ENCODE data around the gene MGMT. TPM values are rescaled to one million over a fixed set of nuclear protein-coding genes. Genes with fewer than 3 reads are reported as not detected.

The MGMT gene
- total RNA-seq, 1 donor from 2014 or later: 13.6 TPM

DNA sequence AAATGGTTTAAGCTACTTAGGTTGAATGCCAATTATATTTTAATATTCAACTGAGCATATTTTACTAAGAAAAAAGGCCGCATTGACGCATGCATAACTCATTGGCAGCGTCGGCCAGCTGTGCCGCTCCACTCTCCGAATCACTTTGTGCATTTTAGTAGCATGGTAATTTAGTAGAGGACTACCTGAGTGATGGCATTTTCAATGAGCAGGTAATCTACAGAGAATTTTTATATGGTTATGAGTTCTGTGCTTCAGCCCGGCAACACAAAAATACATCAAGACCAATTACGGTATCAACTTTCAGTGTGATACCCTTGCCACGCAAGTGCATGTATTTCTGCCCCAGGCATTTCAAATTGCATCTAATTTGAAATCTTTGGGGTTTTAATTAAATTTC is 249.8 kb downstream of the MGMT start:
- Mint-ChIP-seq H3K27ac (no peak overlapping the region), H3K4me3 (ENCODE audit: low read depth) (no peak overlapping the region), H3K36me3 (ENCODE audit: insufficient read depth) (peaks cover 2% of the 10 kb centered on the region), H3K4me1 (ENCODE audit: low read depth) (no peaks in the 10 kb centered on the region), H3K27me3 (peaks cover 20% of the 10 kb centered on the region), H3K9me3 (ENCODE audit: low read depth) (peaks cover 3% of the 10 kb centered on the region)
- TF ChIP-seq, protein P1, sequence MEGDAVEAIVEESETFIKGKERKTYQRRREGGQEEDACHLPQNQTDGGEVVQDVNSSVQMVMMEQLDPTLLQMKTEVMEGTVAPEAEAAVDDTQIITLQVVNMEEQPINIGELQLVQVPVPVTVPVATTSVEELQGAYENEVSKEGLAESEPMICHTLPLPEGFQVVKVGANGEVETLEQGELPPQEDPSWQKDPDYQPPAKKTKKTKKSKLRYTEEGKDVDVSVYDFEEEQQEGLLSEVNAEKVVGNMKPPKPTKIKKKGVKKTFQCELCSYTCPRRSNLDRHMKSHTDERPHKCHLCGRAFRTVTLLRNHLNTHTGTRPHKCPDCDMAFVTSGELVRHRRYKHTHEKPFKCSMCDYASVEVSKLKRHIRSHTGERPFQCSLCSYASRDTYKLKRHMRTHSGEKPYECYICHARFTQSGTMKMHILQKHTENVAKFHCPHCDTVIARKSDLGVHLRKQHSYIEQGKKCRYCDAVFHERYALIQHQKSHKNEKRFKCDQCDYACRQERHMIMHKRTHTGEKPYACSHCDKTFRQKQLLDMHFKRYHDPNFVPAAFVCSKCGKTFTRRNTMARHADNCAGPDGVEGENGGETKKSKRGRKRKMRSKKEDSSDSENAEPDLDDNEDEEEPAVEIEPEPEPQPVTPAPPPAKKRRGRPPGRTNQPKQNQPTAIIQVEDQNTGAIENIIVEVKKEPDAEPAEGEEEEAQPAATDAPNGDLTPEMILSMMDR (IDR thresholded peaks at IDR 0.05; ENCODE audit: unreplicated experiment): no peak
- no peak for DNase-seq (ENCODE audit: low spot score, unreplicated experiment)

DNA sequence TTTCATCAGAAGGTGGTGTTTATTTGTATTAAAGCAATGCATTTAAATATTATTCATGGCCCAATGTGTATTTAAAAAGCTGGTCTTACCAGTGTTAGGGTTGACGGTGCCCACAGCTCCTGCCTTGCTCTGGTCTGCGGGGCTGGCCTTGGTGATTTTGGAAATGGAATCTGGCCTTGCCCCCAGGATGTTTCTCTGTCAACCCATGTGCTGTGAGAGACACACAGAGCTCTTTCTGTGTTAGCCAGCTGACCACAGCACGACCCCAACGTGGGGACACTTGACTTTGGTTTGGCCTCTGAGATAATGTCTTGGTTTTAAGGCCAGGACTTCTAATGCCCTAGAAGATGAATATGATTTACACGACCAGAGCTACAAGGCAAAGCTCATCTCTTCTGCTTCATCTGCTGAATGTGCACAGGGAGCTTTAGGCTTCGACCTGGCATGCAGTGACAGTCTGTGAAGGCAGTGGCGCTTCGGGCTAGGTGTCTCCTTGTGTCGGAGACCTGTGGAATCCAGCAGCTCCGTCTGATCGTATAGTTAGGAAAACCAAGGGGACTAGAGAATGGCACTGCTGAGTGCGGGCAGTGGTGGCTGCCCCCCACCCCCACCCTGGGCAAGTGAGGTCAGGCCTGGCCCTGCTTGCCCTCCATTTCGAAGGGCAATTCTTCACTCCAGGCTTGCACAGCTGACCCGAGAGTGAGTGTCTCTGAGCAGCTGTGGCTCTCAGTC is 250.9 kb downstream of the MGMT start:
- no peak overlapping the region for H3K27ac Mint-ChIP-seq

DNA sequence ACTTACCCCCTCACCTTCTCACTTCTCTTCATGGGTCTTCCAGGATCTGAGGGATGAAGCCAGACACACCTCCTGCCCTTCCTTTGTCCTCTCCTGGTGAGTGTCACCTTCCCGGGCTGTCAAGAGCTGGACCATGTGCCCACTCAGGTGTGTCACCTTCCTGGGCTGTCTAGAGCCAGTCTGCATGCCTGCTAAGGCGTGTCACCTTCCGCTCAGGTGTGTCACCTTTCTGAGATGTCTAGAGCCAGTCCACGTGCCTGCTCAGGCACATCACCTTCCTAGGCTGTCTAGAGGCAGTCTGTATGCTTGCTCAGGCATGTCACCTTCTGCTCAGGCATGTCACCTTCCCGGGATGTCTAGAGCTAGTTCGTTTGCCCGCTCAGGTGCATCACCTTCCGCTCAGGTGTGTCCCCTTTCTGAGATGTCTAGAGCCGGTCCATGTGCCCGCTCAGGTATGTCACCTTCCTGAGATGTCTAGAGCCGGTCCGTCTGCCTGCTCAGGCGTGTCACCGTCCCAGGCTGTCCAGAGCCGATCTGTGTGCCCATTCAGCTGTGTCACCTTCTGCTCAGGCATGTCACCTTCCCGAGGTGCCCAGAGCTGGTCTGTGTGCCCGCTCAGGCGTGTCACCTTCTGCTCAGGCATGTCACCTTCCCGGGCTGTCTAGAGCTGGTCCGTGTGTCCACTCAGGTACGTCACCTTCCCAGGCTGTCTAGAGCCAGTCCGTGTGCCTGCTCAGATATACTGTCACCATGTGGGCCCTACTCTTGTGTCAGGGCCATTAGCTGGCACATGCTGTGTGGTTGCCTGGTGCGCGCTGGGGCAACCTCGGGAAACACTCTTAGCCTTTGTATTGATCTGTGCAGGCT is 251.7 kb downstream of the MGMT start:
- TF ChIP-seq, protein P1 (IDR thresholded peaks at IDR 0.05; ENCODE audit: unreplicated experiment): no peak
- Mint-ChIP-seq H3K27ac (no peak overlapping the region), H3K4me3 (ENCODE audit: low read depth) (no peak overlapping the region), H3K36me3 (ENCODE audit: insufficient read depth) (peaks cover 4% of the 10 kb centered on the region), H3K9me3 (ENCODE audit: low read depth) (peaks cover 9% of the 10 kb centered on the region), H3K27me3 (peaks cover 8% of the 10 kb centered on the region), H3K4me1 (ENCODE audit: low read depth) (no peaks in the 10 kb centered on the region)
- no peak for DNase-seq (ENCODE audit: low spot score, unreplicated experiment)

More for the DNA sequence above, 250.9 kb downstream of the MGMT start:
- Mint-ChIP-seq H3K36me3 (ENCODE audit: insufficient read depth) (peaks cover 3% of the 10 kb centered on the region), H3K4me3 (ENCODE audit: low read depth) (no peak overlapping the region), H3K4me1 (ENCODE audit: low read depth) (no peaks in the 10 kb centered on the region), H3K27me3 (peaks cover 15% of the 10 kb centered on the region), H3K9me3 (ENCODE audit: low read depth) (peaks cover 6% of the 10 kb centered on the region)
- TF ChIP-seq, protein P1 (IDR thresholded peaks at IDR 0.05; ENCODE audit: unreplicated experiment): no peak
- no peak for DNase-seq (ENCODE audit: low spot score, unreplicated experiment)

DNA sequence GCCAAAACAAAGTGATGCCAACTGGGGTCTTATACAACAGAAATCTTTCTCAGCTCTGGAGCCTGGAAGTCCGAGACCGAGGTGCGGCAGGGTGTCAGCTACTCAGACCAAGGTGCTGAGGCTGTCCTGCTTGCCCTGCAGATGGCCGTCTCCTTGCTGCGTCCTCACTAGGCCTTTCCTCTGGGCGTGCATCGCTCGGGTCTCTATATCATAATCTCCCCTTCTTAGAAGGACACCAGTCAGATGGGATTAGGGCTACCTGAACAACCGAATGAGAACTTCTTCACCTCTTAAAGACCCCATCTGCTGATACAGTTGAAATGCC is 252.3 kb downstream of the MGMT start:
- Mint-ChIP-seq H3K4me1 (ENCODE audit: low read depth) (no peaks in the 10 kb centered on the region), H3K9me3 (ENCODE audit: low read depth) (peaks cover 9% of the 10 kb centered on the region), H3K27me3 (peaks cover 8% of the 10 kb centered on the region), H3K27ac (no peak overlapping the region), H3K4me3 (ENCODE audit: low read depth) (no peak overlapping the region), H3K36me3 (ENCODE audit: insufficient read depth) (peaks cover 4% of the 10 kb centered on the region)
- TF ChIP-seq, protein P1 (IDR thresholded peaks at IDR 0.05; ENCODE audit: unreplicated experiment): no peak
- no peak for DNase-seq (ENCODE audit: low spot score, unreplicated experiment)

DNA sequence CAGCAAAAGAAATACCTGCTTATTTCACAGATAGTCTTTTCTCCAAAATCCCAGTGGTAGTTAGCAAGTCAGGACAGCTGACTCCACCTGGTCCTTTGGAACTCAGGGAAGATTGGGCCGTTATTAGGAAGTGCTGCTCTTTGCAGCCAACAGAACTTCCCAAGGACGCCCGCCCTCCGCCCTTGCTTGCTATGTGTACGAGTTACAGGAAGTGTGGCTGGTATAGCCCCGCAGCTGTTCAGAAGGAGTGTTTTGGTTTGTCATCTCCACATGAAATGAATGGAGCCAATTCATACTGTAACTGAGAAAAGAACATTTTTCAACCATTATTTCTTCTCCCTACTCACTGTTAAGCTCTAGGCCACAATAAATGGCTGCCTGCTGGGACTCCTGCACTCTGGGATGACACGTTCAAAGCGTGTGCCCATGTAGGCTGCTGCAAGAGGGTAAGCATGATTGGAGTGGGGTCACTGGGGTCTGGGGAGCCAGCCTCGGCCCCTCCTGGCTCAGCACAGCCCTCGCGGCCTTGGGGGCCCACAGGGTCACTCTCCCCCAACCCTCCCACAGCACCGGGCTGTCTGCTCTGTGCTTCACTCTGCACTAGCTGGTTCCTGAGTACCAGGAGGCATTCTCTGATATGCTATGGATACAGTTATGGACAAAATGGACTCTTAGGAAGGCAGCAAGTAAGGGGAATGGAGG is 253.0 kb downstream of the MGMT start:
- no peak for DNase-seq (ENCODE audit: low spot score, unreplicated experiment)
- Mint-ChIP-seq H3K36me3 (ENCODE audit: insufficient read depth) (peaks cover 4% of the 10 kb centered on the region), H3K9me3 (ENCODE audit: low read depth) (peaks cover 9% of the 10 kb centered on the region), H3K27ac (no peak overlapping the region), H3K27me3 (peaks cover 8% of the 10 kb centered on the region), H3K4me3 (ENCODE audit: low read depth) (no peak overlapping the region), H3K4me1 (ENCODE audit: low read depth) (no peaks in the 10 kb centered on the region)
- TF ChIP-seq, protein P1 (IDR thresholded peaks at IDR 0.05; ENCODE audit: unreplicated experiment): no peak

All from progenitor cell of endocrine pancreas (in vitro differentiated cells).